SIG-M5 treated with dmso at 0.1 percent for 504 hours (cell line): ENCODE data around the gene GUCY1A1.
"Not testable (repeated sequence)": the region's sequence is repeated elsewhere in the genome, so short reads cannot be mapped to it uniquely, and the experiment has no call there.

ENCODE experiments used
- DNase-seq: peaks from one replicate; lab custom pipeline; 2025; ENCODE audit not compliant: unreplicated experiment; lab: John Stamatoyannopoulos, UW

GUCY1A1 gene, protein sequence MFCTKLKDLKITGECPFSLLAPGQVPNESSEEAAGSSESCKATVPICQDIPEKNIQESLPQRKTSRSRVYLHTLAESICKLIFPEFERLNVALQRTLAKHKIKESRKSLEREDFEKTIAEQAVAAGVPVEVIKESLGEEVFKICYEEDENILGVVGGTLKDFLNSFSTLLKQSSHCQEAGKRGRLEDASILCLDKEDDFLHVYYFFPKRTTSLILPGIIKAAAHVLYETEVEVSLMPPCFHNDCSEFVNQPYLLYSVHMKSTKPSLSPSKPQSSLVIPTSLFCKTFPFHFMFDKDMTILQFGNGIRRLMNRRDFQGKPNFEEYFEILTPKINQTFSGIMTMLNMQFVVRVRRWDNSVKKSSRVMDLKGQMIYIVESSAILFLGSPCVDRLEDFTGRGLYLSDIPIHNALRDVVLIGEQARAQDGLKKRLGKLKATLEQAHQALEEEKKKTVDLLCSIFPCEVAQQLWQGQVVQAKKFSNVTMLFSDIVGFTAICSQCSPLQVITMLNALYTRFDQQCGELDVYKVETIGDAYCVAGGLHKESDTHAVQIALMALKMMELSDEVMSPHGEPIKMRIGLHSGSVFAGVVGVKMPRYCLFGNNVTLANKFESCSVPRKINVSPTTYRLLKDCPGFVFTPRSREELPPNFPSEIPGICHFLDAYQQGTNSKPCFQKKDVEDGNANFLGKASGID

DNA sequence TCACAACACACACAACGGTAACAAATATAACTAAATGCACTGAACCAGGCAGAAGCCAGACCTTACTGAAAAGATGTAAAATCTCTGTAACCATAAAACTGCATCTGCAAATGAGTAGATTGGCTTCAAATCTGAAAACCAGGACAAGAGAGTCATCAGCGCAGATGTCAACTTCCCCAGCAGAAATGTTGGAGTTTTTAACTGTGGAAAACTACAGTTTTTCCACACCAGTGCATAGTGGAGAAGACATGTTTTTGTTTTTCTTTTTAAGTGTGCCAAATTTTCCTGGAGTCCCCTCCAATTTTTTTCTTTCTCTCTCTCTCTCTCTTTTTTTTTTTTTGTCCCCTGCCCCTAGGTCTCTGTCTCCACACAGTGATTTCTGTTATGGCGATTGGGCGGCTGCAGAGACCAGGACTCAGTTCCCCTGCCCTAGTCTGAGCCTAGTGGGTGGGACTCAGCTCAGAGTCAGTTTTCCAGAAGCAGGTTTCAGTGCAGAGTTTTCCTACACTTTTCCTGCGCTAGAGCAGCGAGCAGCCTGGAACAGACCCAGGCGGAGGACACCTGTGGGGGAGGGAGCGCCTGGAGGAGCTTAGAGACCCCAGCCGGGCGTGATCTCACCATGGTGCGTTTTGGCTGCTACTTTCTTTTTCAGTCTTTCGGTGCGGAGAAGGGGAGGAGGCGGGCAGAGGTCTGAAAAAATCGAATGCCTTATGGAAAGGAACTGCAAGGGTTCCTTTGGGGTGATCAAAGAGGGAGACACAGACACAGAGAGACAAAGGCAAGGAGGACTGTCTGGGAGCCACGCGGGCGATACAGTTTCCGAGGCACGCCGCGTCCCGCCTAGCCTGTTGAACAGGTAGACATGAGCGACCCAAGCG lies at the start of gene GUCY1A1:
TSS of gene GUCY1A1 (plus strand) at position 505 of the 878 bp plus-strand sequence. CDS start 30,020 bp downstream, outside the sequence.
- DNase-seq = no peak

DNA sequence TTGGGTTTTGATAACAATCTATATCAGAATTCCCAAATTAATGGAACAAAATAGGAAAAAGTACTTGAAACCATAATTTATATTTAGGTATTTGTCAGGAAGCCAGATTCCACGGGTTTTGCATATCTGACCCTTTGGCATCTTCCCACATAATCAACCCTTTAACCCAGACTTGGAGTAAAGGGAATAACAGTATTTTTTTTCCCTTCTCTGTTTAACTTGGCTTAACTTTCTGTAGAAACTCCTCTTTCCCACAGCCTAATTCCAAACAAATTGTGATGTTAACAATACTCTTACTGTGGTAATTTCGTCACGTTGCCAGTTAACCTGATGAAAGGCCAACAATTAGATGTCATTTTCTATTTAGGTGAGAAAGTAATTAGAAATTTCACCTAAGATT lies 49.4 kb upstream of the GUCY1A1 start:
- DNase-seq = no peak

DNA sequence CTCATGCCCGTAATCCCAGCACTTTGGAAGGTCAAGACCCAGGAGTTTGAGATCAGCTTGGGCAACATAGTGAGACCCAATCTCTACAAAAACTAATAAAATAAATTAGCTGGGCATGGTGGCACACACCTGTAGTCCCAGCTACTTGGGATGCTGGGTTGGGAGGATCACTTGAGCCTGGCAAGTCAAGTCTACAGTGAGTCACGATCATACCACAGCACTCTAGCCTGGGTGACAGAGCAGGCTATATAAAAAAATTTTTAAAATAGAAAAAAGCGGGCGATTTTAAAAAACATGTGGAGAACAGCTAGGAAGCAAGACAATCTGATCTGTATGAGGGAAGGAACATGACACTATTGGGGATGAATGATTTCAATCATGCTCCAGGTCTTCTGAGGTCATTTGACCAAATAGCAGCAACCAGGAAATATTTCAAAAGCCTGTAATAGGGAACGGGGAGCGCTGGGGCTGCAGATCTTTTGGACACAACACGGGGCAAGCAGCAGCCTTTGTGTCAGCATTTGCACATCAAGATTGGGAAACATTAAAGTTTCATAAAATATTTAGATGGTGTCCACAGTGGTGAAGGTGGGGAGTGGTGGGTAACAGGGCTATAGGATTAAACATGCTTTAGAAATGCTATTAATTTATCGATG lies 48.3 kb upstream of the GUCY1A1 start:
- no peak for DNase-seq

DNA sequence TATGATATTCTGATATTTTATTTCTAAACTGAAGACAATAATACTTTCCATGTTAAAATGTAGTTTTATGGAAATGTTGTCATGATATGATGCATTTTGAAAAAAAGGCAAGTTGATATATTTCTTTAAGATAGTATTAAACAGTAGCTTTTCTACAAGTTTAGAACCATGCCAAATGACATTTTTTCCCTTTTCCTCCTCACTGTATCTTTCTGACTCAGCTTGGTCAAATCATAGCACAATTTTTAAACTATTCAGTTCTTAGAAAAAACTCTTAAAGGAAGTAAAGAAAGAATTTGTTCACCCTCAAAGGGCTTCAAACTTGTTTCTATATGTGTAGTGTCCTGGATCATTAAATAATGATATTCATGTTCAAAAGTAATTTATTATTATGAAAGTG lies 46.0 kb upstream of the GUCY1A1 start:
- DNase-seq = no peak

DNA sequence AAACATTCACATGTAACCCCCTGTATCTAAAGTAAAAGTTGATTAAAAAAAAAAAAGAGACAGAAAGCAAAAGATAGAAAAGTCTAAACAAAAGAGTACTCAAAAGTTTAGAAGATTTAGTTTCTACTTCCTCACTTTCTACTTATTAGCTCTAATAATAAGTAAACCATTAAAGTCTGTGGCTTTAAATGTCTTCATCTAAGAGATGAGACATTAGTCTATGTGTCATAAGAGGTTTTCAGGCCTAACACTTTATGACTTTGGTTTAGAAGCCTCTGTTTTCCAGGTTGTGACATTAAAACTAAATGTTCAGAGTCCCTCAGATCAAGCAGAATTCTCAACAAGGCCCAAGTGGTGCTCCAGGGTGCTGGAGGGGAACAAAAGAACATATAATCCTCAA lies 42.2 kb upstream of the GUCY1A1 start:
- DNase-seq = no peak

DNA sequence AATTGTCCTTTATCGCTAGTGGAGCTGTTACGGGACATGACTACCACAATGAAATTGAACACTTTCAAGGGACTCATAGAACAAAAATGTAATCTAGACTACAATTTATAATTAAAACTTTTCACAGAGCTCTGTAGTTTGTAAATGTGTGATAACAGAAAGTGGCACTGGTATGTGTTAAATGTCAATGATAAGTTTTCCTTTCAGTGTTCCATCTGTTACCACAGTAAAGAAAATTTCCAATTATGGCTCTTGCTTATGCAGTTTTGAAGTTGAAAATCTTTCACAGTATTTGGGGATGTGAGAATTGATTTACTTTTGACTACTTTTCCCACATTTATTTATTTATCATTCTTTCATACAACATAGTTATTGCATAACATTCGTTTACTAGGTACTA lies 40.1 kb upstream of the GUCY1A1 start:
- no peak for DNase-seq

GRCh38 chr4:155629183-155629825 lies 37.3 kb upstream of the GUCY1A1 start:
- DNase-seq = no peak

DNA sequence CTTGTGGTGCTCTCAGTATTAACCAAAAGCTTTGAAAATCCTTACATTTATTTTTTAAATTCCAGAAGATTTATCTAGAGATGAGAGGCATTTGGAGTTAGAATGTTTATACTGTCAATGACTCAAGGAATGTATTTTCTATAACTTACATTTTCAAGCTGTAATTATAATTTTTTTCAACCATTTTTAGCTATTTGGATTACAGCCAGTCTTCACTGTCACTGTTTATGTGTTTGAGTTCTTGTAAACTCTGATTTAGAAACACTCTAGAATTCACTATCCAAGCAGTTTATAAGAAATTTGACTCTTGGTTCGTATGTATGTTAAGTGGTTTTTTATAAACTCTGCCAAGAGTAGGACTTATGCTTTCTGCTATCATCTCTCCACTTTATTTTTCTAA lies 36.7 kb upstream of the GUCY1A1 start:
- no peak for DNase-seq

- no peak for DNase-seq
Measured at GRCh38 chr4:155632310-155632840, 34.3 kb upstream of the GUCY1A1 start.

DNA sequence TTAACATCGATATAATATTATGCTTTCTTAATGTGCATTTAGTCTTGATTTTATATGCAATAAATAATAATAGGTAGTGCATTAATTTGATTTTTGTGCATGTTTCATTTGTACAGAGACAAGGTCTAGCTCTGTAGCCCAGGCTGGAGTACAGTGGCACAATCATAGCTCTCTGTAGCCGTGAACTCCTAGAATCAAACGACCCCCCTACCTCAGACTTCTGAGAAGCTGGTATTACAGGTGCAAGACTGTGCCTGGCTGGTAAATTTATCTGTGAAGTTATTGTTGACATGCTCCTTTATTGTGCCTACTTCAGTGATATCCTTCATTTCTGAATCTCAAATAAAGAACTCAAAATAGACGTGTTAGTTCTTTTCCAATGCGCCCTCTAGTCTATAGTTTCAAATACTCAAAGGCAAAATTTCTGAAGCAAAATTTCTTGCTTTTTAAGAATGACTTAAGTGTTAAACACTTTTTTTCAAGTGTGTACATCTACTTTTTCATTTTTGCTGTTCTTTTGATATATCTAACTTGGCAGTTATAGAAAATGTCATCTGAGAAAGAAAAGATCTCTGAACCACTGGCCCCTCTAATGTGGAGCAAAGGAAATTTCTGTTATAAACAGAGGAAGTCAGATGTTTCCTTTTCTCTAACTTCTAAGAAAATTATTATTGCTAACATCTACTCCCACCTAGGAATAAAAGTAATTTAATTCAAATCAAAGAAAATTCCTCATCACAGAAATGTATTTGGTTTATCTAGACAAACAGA lies 28.3 kb upstream of the GUCY1A1 start:
- DNase-seq = no peak

- DNase-seq = peak; percentile 4
Measured at GRCh38 chr4:155639704-155640523, 26.7 kb upstream of the GUCY1A1 start.

- no peak for DNase-seq
Measured at GRCh38 chr4:155640751-155641150, 25.9 kb upstream of the GUCY1A1 start.

- DNase-seq = no peak
Measured at GRCh38 chr4:155643087-155643486, 23.6 kb upstream of the GUCY1A1 start.

- no peak for DNase-seq
Measured at GRCh38 chr4:155646001-155646400, 20.6 kb upstream of the GUCY1A1 start.

DNA sequence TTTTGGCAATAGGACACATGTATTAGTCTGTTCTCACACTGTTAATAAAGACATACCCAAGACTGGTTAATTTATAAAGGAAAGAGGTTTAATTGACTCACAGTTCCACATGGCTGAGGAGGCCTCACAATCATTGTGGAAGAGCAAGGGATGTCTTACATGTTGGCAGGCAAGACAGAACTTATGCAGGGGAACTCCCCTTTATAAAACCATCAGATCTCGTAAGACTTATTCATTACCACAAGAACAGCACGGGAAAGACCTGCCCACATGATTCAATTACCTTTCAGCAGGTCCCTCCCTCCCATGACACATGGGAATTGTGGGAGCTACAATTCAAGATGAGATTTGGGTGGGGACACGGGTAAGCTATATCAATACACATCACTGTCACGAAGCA lies 15.9 kb upstream of the GUCY1A1 start:
- not testable (repeated sequence) for DNase-seq

DNA sequence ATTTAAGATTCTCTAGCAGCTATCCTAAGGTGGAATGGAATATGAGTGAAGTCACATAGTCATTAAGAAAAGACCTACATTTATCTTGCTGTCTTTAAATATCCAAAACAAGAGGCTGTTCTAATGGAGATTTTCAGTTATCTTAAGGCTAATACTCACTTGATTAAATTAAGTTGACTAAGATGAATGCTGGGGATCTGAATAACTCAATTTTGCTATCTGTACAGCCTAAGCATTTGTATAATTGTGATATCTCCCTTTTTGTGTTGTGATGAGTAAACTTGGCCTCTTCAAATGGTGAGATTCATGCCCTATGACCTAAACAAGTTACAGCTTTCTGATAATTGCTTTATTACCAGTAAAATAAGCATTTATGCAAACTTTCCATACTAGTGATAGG lies 13.6 kb upstream of the GUCY1A1 start:
- DNase-seq = no peak

DNA sequence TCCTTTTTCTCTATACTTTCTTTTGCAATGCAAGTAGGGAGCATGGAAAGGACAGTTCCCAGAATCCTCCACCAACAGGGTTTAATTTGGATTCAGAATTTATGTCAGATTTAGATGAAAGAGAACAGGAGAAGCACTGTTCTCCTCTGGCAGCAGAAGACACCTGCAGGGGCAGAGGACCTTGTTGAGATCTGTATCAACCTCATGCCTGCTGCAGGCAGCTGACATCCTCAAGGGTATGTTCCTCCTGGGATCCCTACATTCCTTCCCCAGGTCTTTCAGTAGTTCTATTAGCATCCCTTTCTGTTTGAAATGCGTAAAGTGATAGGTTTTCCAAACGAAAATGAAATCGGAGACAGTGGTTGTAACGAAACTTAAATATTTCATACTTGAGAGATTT lies 10.6 kb upstream of the GUCY1A1 start:
- no peak for DNase-seq

- no peak for DNase-seq
Measured at GRCh38 chr4:155657169-155657568, 9.5 kb upstream of the GUCY1A1 start.
